OCI-LY7 (cell line): Measurements from ENCODE around the gene IL4I1. TPM values are rescaled to one million over a fixed set of nuclear protein-coding genes. Genes with fewer than 3 reads are reported as not detected.
A peak's percentile ranks its signal among the peaks of the same experiment; 100 is the strongest.

ENCODE experiments used
- BruUV-seq: library from RNA; stranded (reverse); fragments of 400-500 nt; replicated peaks from 2 replicates; lab custom pipeline; 2021; lab: Mats Ljungman, UMichigan
- CTCF ChIA-PET: fragments of 300-600 bp; sonication (Branson Sonifier 250); formaldehyde crosslinking; loops from one replicate; lab custom pipeline; 2022; ENCODE audit warnings: antibody characterized with exemption; ENCODE audit not compliant: unreplicated experiment; lab: Charles Lee
- POLR2A ChIA-PET: fragments of 300-600 bp; sonication (Branson Sonifier 250); formaldehyde crosslinking; loops from one replicate; lab custom pipeline; 2022; ENCODE audit warnings: antibody characterized with exemption; lab: Charles Lee
- DNase-seq: peaks from one replicate; pipeline ENCODE4 v3.0.0-alpha.2; 2015; ENCODE audit warnings: low spot score
- H2AFZ ChIP-seq: fragments of 200-600 bp; sonication (generic), shearing (Covaris generic); 2 replicates; pipeline ENCODE4 v1.6.1; 2014; ENCODE audit warnings: mild to moderate bottlenecking, antibody characterized with exemption, low read length, moderate library complexity
- H3K27ac ChIP-seq: fragments of 200-600 bp; sonication (generic); 2 replicates; pipeline ENCODE4 v1.5.1; 2014; ENCODE audit warnings: mixed run types, low read depth, mild to moderate bottlenecking, moderate library complexity, low read length, inconsistent platforms; ENCODE audit not compliant: poor library complexity, severe bottlenecking
- H3K36me3 ChIP-seq: fragments of 200-600 bp; sonication (generic); 2 replicates; pipeline ENCODE4 v1.6.1; 2014; ENCODE audit warnings: mild to moderate bottlenecking, antibody characterized with exemption, low read length, moderate library complexity, mixed read lengths; ENCODE audit not compliant: insufficient read depth
- H3K4me1 ChIP-seq: fragments of 200-600 bp; sonication (generic); 2 replicates; pipeline ENCODE4 v1.5.1; 2014; ENCODE audit warnings: mild to moderate bottlenecking, low read length; ENCODE audit not compliant: insufficient read depth, poor library complexity, severe bottlenecking
- H3K4me2 ChIP-seq: fragments of 200-600 bp; sonication (generic); 2 replicates; pipeline ENCODE4 v1.6.1; 2014; ENCODE audit warnings: mild to moderate bottlenecking, low read length
- H3K4me3 ChIP-seq: fragments of 200-600 bp; sonication (generic); 2 replicates; pipeline ENCODE4 v1.5.1; 2014; ENCODE audit warnings: mild to moderate bottlenecking, low read depth, low read length; ENCODE audit not compliant: poor library complexity, severe bottlenecking
- H3K79me2 ChIP-seq: fragments of 200-600 bp; sonication (generic); 2 replicates; pipeline ENCODE4 v1.6.1; 2016; ENCODE audit warnings: low read depth, mild to moderate bottlenecking, low read length, moderate library complexity, mixed read lengths; ENCODE audit not compliant: insufficient read depth
- H3K9me2 ChIP-seq: fragments of 200-600 bp; sonication (generic); 2 replicates; pipeline ENCODE4 v1.6.1; 2016; ENCODE audit warnings: mild to moderate bottlenecking, low read length, mixed read lengths; ENCODE audit not compliant: insufficient read depth
- H3K9me3 ChIP-seq: fragments of 200-600 bp; sonication (generic); 2 replicates; pipeline ENCODE4 v1.6.1; 2014; ENCODE audit warnings: mild to moderate bottlenecking, mixed run types, low read length, mixed read lengths
- H4K20me1 ChIP-seq: fragments of 200-600 bp; sonication (generic); 2 replicates; pipeline ENCODE4 v1.6.1; 2014; ENCODE audit warnings: mild to moderate bottlenecking, antibody characterized with exemption, low read length, moderate library complexity, mixed read lengths; ENCODE audit not compliant: insufficient read depth
- EZH2phosphoT487 ChIP-seq: fragments of 200-600 bp; sonication (generic); IDR thresholded peaks from 2 replicates; pipeline ENCODE4 v1.6.1; 2018; ENCODE audit warnings: low read depth, borderline replicate concordance, mild to moderate bottlenecking, mixed run types, antibody characterized with exemption, low read length, moderate library complexity, mixed read lengths
- intact Hi-C: fragments of 100-400 bp; cut with micrococcal nuclease; formaldehyde crosslinking; loops from one replicate; pipeline ENCODE4 v1.10.0; 2022; ENCODE audit not compliant: unreplicated experiment
- total RNA-seq, 2 experiments: library from RNA; depleted of rRNA in 1 of 2; stranded (reverse); fragments of >200 nt in 1 of 2; shearing (Covaris generic) in 1 of 2; gene quantifications; 2 replicates each; pipeline ENCODE4 v1.2.3, GENCODE V29; 2014 to 2022
- TF ChIP-seq, protein P1 (sequence below): fragments of 200-600 bp; sonication (generic); conservative IDR thresholded peaks from 2 replicates; pipeline ENCODE4 v1.5.1; 2014; ENCODE audit warnings: mild to moderate bottlenecking, antibody characterized with exemption, low read length, moderate library complexity, mixed read lengths

The IL4I1 gene
- total RNA-seq, 2 experiments from 2014 or later: 0.25 to 1.7 TPM

DNA sequence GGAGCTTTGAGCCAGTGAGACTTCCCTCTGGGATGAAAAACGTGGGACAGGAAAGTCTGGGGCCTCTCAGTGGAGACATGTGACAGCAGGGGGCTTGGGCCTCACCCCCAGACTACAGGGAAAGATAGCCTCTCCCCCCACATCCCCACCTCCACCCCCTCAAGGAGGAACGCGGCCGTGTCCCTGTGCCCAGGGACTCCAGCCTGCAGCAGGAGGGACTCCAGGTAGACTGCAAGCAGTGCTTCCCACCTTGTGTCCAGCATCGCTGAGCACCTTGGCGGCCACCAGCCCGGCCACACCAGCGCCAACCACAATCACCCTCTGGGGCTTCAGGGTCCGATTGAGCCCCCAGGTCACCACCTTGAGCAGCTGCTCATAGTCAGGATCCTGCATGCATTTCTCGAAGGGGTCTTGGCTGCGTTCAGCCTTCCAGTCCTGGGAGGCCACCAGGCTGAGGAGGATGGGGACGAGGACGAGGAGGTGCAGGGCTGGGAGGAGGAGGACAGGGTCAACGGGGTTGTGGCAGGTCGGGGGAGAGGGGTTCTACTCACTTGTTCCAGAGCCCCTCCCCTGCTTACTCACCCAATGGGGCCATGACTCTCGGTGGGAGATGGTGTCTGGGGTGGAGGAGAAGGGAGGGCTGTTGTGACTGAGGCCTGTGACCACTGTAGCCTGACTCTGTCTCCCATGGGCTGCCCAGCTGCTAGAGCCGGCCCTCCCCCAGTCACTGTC lies 955 bp downstream of the IL4I1 start:
- Histone ChIP-seq H3K36me3 (no peaks in the 10 kb centered on the region), H3K4me1 (peaks cover 46% of the 10 kb centered on the region), H3K27ac (peak overlapping the region; percentile 66), H3K4me3 (no peak overlapping the region), H3K79me2 (no peaks in the 10 kb centered on the region), H4K20me1 (no peaks in the 10 kb centered on the region), H2AFZ (no peak overlapping the region), H3K9me2 (no peaks in the 10 kb centered on the region), H3K9me3 (no peaks in the 10 kb centered on the region), H3K4me2 (peak overlapping the region; percentile 96)
- no peak for DNase-seq
- no peak for TF ChIP-seq EZH2phosphoT487
- TF ChIP-seq, protein P1, sequence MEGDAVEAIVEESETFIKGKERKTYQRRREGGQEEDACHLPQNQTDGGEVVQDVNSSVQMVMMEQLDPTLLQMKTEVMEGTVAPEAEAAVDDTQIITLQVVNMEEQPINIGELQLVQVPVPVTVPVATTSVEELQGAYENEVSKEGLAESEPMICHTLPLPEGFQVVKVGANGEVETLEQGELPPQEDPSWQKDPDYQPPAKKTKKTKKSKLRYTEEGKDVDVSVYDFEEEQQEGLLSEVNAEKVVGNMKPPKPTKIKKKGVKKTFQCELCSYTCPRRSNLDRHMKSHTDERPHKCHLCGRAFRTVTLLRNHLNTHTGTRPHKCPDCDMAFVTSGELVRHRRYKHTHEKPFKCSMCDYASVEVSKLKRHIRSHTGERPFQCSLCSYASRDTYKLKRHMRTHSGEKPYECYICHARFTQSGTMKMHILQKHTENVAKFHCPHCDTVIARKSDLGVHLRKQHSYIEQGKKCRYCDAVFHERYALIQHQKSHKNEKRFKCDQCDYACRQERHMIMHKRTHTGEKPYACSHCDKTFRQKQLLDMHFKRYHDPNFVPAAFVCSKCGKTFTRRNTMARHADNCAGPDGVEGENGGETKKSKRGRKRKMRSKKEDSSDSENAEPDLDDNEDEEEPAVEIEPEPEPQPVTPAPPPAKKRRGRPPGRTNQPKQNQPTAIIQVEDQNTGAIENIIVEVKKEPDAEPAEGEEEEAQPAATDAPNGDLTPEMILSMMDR: no peak
- BruUV-seq: no TSS peak
- intact Hi-C loops: no loop called here
- ChIA-PET CTCF (no interaction called here), POLR2A (interaction anchor here (0.6 to 1.2 kb wide), 2 partner anchors 19 to 33 kb away, joined by 3 to 4 read pairs; partner anchors contain the start of genes AKT1S1 and ATF5)

- no peak overlapping the region for H3K4me3 ChIP-seq
- no peak for DNase-seq
- no peak overlapping the region for H3K27ac ChIP-seq
- H4K20me1 ChIP-seq: no peaks in the 10 kb centered on the region
- CTCF ChIA-PET: no interaction called here
- POLR2A ChIA-PET: interaction anchor here (0.6 kb wide), 1 partner anchor 18 kb away, joined by 3 read pairs; the partner anchor contains the start of gene AKT1S1
- H3K4me2 ChIP-seq: no peak overlapping the region
- no TSS peak for BruUV-seq
- H3K9me2 ChIP-seq: no peaks in the 10 kb centered on the region
- no peak for TF ChIP-seq EZH2phosphoT487
- TF ChIP-seq, protein P1: no peak
- no peaks in the 10 kb centered on the region for H3K9me3 ChIP-seq
- H3K79me2 ChIP-seq: no peaks in the 10 kb centered on the region
- intact Hi-C loops: no loop called here
- no peaks in the 10 kb centered on the region for H3K36me3 ChIP-seq
- H3K4me1 ChIP-seq: peaks cover 43% of the 10 kb centered on the region
- H2AFZ ChIP-seq: no peak overlapping the region
Observed at GRCh38 chr19:49894879-49895565, 1.7 kb downstream of the IL4I1 start.
